AG09309 (cell line): ENCODE results near the gene NOXRED1.
A peak's percentile ranks its signal among the peaks of the same experiment; 100 is the strongest.

ENCODE experiments used
- DNase-seq: peaks from one replicate; pipeline ENCODE4 v3.0.0-alpha.2; 2010; ENCODE audit warnings: low read depth
- H3K4me3 ChIP-seq: 2 replicates; pipeline ENCODE4 v1.5.1; 2011; ENCODE audit warnings: mild to moderate bottlenecking, low read depth, low read length, moderate library complexity; ENCODE audit not compliant: control insufficient read depth
- CTCF ChIP-seq: IDR thresholded peaks from 2 replicates; pipeline ENCODE4 v1.5.1; 2011; ENCODE audit warnings: mild to moderate bottlenecking, low read depth, low read length, inconsistent platforms; ENCODE audit not compliant: insufficient read depth, control insufficient read depth; ENCODE audit errors: missing control alignments

Gene NOXRED1

GRCh38 chr14:77423423-77423822 is at the start of gene NOXRED1:
Gene NOXRED1, minus strand, starts transcription at chr14:77423523. Its CDS starts 634 bp downstream, at chr14:77422889.
- no peak within 1 kb of the TSS for H3K4me3 ChIP-seq
- TF ChIP-seq CTCF: no peak
- DNase-seq: no peak

GRCh38 chr14:77470224-77470870 is 47.0 kb upstream of the NOXRED1 start:
- H3K4me3 ChIP-seq: no peak overlapping the region
- TF ChIP-seq CTCF: no peak
- DNase-seq: no peak

GRCh38 chr14:77469539-77469938 is 46.2 kb upstream of the NOXRED1 start:
- DNase-seq: no peak
- TF ChIP-seq CTCF: no peak
- H3K4me3 ChIP-seq: no peak overlapping the region

GRCh38 chr14:77469067-77469505 is 45.8 kb upstream of the NOXRED1 start:
- TF ChIP-seq CTCF: no peak
- H3K4me3 ChIP-seq: no peak overlapping the region
- no peak for DNase-seq

- H3K4me3 ChIP-seq: no peak overlapping the region
- no peak for TF ChIP-seq CTCF
- DNase-seq: no peak
Measured at GRCh38 chr14:77467801-77468200, 44.5 kb upstream of the NOXRED1 start.

GRCh38 chr14:77459072-77459723 is 35.9 kb upstream of the NOXRED1 start:
- peak; percentile 34 for DNase-seq
- TF ChIP-seq CTCF: peak; percentile 75
- H3K4me3 ChIP-seq: peak overlapping the region; percentile 92
